ENCODE results near the gene CACNA2D2.

CACNA2D2 gene

DNA sequence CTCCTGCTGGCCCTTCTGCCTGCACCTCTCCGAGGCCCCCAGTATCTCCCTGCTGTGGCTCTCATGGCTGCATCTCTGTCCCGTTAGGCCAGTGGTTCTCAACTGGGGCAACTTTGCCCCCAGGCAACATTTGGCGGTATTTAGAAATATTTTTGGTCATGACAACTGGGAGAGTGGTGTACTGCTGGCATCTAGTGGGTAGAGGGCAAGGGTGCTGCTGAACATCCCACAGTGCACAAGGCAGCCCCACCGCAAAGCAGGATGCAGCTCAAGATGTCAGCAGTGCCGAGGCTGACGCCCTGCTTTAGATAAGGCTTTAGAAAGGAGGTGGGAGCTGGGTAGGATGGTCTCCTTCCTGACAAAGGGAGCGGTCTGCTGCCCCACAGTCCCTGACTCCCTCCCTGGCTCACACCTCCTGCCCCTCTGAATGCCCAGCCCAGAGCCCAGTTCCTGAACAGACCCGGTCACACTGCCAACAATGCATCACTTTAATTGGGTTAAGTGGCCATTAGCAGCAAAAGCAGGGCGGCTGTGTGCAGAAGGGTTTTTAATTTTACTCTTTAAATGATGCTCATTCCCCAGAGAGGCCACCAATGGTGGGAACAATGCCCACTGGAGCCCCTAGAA lies 75.3 kb downstream of the CACNA2D2 start:
- no peak for DNase-seq (ENCODE audit: low read depth, low spot score)

DNA sequence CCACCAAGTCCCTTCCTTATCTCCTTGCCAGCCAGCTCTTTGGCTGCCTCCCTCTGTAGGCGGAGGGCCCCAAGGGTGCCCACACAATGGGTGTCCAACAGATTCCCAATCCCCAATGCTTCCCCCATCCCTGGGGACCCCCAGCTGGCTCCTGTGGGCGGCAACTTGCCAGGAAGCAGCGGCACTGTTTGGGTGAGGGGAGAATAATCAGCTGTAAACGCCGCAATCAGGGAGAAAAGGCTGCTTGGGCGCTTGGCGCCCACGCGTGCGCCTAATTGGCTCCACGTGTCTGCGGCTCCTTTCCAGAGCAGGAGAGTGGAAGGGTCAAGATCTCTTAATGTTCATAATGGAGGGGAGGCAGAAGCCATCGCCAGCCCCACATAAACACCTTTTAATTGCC lies 76.2 kb downstream of the CACNA2D2 start:
- DNase-seq (ENCODE audit: low read depth, low spot score), result no peak

DNA sequence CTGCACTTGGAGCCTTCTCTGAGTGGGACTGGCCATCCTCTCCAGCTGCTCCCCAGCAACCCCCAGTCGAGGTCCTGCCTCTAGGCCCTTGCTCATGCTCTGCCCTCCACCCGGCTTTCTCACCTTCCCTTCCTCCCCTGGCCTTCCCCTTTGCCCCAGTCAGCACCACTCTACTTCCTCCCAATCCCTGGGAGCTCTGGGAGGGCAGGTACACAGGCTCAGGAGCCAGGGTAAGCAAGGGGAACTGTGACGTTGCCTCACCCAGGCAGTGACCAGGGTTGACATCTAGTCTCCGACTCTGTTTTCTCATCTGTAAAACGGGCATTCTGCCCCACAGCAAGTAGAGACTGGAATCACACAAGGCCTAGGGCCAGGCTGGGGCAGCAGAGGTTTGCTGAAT lies 77.5 kb downstream of the CACNA2D2 start:
- no peak for DNase-seq (ENCODE audit: low read depth, low spot score)

DNA sequence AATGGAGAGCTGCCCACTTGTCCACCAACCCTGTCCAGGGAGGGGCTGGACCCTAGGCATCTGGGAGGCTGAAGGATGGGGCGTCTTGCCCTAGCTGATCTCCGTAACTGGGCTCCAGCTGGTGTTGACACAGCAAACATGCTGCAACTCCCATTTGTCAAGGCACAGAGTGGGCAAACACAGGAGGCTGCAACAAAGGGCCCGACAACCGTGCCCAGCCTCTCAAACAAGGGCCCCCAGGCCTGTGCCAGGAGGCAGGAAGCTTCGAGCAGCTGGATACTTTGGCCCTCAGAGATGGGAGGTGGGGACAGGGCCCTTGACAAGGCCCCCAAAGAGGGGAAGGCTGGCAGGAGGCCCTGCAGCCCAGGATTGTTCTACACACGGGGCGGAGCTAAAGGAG lies 79.9 kb downstream of the CACNA2D2 start:
- no peak for DNase-seq (ENCODE audit: low read depth, low spot score)

DNA sequence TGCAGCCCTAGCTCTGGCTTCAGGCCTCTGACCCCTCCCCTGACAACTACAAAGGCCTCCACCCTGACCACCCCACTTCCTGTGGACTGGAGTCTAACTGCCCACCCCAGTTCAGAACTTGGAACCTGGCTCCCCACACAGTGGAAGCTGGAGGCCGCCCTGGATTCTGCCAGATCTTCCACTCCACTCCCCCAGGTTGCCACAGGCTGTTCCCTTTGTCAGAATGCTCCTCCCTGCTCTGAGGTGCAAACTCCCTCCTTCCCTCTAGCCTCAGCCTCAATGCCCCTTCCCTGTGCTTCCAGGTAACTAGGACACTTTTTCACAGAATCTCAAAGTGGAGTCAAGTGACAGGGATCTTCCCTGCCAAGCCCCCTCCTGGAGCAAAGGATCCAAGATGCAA lies 81.3 kb downstream of the CACNA2D2 start:
- no peak for DNase-seq (ENCODE audit: low read depth, low spot score)

DNA sequence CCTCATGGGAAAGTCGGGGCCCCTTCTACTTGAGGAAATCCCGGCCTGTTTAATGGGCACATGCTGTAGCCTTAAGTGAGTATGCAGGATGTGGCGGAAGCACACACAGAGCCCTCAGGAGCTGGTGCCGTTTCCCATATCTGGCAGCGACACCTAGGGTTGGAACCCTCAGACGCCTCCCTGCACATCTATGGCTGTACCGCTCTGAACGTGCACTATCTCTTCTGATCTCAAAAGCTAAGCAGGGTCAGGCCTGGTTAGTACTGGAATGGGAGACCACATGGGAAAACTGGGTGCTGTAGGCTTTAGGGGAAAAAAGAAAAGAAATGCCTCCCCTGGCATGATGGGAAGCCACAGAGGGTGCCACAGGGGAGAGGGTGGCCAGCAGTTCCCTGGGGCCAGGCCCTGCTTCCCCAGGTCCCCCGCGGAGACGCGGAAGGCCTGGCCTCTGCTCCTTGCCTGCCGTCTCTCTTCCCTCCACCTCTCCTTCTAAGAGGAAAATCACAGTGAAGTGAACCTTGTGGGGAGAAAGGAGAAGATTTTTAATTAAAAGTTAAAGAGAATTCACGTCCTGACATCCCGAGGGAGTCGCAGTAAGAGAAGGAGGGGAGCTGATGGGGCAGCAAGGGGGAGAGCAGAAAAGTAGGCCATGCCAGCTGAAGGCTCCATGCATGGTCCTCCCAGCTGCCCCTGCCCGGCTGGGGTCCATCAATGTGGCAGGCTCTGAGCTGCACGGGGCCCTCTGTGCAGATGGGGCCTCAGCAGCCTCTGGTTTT lies 83.7 kb downstream of the CACNA2D2 start:
- no peak for DNase-seq (ENCODE audit: low read depth, low spot score)

DNA sequence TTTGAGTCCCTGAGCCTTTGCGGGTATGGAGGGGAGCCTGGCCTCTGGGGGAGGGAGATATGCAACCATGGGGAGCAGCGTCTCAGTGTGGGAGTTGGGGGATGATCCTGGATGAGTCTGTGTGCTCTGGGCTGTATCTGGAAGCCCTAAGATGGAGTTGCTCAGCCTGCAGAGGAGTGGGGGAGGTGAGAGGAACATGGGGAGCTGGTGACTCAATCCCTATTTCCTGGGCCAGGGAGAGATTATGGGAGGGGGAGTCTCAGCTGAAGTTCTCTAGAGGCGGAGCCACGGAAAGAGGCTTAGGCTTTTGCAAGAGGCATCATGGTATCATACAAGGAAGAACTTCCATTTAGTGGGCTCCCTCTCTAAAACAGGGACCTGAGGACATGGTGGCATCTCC lies 84.6 kb downstream of the CACNA2D2 start:
- no peak for DNase-seq (ENCODE audit: low read depth, low spot score)

DNA sequence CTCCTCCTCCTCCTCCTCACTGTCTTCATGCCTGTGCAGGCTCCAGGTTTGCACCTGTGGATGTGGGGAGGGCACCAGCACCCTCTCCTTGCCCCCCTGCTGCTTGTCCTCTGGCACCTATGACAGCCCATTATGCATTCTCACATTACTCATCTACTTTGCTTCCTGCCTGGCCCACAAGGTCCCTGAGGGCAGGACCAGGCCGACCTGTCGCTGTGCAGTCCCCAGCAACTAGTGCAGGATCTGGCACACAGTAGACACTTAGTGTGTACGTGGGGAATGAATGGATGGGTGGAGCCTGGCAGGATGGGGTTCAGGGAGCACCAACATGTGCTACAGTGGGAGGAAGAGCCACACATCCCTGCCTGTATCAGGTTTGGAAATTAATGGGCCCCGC lies 85.8 kb downstream of the CACNA2D2 start:
- no peak for DNase-seq (ENCODE audit: low read depth, low spot score)

DNA sequence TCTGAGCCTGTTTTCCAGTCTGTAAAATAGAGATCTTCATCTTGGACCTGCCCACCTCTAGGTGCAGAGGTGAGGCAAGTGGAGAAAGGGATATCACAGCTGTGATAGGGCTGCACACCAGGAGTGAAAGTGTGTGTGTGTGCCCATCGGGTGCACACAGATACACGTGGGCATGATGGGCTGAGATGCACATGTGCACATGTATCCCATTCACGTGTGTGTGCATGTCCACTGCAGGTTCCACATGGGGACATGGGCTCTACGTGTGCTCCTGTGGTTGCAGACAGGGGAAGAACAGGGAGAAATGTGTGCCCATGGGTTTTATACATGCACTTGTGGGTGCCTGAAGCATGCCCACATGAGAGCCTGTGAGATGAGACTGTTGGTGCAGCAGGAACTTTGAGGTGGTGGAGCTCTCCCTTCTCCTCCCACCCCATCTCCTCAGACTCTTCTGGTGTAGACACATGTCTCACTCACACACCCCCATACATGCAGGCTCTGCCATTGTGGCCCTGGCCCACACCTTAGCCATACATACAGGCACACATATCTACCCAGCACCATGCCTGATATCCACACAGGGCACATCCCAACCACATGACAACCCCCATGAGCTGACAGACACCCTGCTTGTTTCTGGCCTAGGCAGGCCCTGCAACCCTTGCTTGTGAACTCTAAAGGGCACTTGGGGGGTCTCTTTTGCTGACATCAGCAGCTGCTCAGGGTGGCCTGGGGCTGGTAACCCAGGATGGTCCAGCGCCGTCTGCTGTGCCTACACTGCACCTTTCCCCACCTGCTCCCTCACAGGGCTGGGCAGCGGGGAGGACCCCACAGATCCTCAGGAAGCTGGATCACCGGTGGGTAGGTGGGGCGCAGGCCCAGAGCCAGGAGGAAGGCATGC lies 86.4 kb downstream of the CACNA2D2 start:
- no peak for DNase-seq (ENCODE audit: low read depth, low spot score)

DNA sequence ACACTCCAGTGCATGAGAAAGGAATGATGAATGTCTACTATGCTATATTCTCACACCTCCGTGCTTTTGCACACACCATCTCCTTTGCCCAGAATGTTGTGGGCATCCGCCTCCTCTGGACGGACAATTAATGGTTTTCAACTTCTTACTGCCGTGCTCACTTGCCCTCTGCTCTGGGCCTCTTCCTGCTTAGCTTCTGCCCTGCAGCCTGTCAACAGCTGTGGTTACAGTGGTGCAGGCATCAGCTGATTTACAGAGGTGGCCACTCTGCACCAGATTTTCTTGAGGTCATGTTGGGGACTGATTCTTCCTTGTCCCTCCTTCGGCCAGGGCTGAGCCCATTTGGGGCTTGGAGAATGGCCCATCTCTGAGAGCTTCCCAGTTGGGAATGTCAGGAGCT lies 87.6 kb downstream of the CACNA2D2 start:
- no peak for DNase-seq (ENCODE audit: low read depth, low spot score)

DNA sequence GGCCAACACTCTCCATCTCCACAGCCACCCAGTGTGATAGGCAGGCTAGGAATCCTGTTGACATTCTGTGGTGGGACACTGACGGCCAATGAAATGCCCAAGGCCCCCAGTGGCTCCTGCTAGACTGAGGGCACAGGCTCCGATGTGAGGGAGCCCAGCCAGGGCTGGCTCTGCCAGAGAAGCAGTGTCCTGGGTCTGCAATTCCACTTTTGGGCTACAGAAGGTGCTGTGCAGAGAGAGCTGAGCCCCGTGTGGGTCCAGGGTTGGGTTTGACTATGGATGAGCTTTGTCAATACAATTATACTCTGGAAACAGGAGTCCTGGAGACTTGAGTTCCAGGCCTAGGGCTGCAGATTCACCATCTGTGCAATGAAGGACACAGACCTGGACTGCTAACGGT lies 88.4 kb downstream of the CACNA2D2 start:
- no peak for DNase-seq (ENCODE audit: low read depth, low spot score)

DNA sequence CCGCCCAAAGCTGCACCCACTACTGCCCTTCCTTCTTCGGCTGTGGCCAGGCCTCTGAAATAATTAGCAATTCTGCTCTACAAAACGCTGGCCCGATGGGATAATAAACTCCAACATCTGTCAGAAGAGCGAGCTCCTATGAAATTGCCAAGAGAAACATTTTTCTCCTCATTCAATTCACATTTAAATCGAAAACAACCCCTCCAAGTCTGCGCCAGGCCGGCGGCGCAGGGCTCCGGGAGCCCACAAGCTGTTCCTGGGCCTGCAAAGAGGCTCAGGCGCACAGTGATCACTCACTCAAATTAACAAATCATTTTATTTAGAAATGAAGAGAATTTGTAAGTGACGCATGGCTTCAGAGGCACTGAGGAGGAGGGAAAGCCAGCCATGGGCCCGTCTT lies 88.8 kb downstream of the CACNA2D2 start:
- DNase-seq (ENCODE audit: low read depth, low spot score), result no peak

DNA sequence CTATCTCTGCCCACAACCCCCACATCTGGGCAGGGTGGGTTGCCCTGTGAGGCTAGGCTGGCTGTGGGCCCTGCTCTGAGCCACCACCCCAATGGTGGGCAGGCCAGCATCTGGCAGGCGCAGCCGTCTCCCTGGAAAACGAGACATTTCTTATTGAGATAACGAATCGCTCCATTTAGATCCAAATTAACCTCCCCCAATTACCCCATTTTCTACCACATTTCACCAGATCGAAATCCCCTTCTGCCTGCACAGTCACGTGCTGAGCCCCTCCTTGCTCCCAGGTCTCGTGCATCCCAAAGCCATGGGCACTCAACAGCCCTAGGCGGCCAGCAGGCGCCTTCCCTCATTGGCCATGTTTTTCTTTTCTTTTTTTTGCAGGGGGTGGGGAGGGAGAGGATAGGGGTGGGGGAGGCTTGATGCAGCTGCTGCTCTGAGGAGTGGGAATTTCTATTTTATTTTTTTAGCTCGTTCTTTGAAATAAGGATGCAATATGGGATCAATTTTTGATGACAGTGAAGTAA lies 91.1 kb downstream of the CACNA2D2 start:
- no peak for DNase-seq (ENCODE audit: low read depth, low spot score)

DNA sequence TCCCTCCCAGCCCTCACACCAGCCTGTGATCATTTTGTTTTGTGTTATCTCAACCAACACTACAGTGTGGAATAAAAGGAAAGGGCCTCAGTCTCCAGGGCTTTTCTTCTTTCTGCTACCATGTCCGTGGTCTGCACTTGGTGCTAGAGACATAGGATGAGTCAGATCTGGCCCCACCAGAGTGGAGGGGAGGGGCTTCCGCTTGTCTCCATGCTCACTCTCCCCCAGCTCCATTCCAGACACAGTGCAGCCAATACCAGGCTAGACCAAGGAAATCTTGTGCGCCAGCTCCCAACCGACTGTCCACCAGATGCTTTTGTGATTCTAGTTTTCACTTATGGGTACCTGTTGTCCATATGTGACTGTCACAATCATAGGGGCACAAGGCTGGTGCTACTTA lies 92.2 kb downstream of the CACNA2D2 start:
- no peak for DNase-seq (ENCODE audit: low read depth, low spot score)

DNA sequence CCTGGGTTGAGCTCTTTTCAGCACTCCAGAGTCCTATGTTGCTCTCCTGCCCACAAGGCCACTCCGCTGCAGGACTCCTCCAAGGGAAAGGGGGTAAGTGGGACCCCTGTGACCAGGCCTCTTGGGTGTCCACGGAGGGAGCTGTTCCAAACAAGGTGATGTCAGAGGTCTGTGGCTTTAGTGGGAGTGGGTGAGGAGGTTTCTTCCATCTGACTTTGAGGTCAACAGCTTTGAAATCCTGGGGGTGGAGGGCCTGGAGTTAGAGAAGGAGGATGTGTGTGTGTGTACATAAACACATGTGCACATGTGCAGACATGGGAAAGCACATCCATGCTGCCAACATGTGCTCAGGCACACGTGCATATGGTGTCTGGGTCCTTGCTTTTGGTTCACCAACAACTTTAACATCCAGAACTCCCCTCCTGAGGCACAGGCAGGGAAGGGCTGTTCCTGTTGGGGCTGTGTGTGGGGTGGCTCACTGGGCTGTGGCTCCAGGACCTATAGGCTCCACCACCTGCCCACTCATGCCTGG lies 92.8 kb downstream of the CACNA2D2 start:
- DNase-seq (ENCODE audit: low read depth, low spot score), result no peak

DNA sequence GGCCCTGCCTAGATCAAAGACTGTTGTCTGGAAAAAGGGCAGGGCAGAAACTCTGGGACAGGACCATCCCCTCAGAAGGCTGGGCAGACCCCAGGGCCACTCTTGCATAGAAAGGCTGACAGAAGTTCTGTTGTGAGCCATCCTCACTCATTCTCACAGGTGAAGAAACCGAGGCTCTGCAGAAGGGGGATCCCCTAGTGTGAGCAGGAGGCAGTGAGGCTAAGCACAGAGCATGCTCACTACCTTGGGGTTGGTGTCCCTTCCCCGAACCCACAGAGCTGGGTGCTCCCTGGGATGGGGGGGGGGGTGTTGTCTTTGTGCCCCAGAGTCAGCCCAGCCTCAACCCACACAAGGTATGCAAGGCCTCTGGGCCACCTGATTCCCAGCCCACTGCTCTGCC lies 93.2 kb downstream of the CACNA2D2 start:
- DNase-seq (ENCODE audit: low read depth, low spot score), result no peak

DNA sequence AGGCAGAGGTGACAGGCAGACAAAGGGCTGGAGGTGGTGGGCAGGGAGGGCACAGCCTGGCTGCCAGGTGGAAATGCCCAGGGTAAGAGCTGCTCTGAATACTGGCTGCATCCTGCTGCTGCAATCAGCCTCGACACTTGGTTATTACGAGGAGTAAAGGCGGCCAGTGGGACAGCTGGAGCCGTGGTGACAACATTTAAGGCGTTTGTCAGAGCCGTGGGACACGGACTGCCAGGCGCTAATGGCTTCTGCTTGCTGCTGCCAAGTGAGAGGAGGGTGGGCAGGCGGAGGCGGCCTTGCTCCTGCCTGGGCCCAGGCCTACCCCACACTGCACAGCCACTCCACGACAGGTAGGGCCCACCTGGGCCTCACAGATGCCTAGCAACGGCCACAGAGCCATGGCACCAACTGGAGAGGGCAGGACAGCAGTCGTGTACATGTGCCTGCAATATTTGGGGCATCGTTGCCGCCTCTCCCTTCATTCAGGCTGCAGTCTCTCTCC lies 94.9 kb downstream of the CACNA2D2 start:
- no peak for DNase-seq (ENCODE audit: low read depth, low spot score)

DNA sequence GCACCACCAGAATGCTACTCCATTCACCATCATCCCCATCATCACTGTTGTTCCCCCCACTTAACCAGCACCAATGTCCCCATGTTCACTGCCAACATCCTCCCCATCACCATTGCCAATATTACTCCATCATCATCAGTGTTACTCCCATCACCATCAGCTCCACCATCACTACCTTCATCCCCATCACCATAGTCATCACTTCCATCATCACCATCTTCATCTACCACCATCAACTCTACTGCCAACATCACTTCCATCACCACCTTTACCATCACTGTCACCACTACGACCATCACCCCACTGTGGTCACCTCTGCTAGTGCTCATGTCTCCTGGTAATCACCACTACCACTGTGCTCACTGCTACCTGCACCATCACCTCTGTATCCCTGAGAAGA lies 96.9 kb downstream of the CACNA2D2 start:
- DNase-seq (ENCODE audit: low read depth, low spot score), result no peak

DNA sequence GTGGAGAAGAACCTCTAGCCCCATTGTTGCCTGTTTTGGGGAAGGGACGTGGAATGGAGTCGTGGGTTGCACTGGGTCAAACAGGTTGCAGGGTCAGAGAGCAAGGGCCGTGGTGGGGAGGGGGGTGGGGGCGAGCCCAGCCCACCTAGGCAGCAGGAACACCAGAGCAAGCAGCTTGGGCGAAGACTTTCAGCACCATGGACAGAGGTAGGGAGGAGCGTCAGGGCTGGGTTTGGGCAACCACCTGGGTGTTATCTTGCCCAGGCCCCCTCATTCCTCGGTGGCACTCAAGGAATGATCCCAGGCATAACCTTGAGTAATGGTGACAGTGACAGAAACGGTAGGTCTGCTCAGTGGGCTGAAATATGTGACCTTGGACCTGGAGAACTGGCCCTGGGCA lies 98.2 kb downstream of the CACNA2D2 start:
- no peak for DNase-seq (ENCODE audit: low read depth, low spot score)

DNA sequence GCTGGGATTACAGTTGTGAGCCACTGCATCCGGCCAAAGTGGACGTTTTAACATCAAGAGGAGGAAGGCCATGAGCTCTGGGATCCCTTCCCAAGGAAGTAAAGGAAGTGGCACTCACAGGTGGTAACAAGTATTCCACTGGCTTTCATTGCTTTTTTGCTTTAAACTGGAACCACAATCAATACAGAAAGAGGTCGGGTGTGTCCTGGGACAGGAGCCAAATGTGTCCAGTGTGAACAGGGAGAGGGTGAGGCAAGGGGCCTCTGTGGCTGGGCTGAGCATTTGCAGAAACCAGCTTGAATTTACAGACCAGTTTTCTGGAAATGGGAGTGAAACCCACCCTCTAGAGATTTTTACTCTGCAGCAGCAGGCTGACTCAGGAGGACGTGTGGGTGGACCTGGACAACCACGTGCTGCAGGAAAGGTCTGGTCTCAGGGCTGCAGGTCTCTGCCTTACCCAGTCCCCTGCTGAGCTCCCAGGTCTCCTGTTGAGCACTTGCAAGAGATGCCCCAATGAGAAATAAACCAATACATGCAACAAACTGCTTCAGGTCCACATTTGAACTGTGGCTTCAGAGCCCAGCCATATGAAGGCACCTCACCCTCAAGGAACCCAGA lies 101.3 kb downstream of the CACNA2D2 start:
- DNase-seq (ENCODE audit: low read depth, low spot score), result no peak

DNA sequence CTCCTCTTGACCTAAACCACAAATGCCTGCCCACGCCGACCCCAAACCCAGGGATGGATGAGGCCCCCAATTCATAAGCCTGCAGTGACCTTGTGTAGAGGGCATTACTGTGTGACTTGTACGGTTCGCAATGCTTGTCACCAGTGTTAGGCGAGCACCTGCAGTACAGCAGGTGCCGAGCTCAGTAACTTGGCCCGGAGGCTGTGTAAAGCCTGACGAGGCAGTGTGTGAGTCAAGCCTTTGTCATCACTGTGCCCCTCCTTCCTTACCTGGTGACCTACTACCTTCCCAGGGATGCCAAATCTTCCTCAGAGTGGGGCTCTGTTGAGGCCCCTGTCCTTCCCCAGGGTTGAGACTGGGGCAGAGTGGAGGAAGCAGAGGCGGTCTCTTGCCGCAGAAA lies 106.9 kb downstream of the CACNA2D2 start:
- DNase-seq (ENCODE audit: low read depth, low spot score), result no peak

Data from activated naive CD8-positive, alpha-beta T cell treated with anti-CD3 and anti-CD28 coated beads, Interleukin-2, amount 50 U/mL, for 16 hours (primary cell).